ENCODE data around the gene KSR1. TPM values are rescaled to one million over a fixed set of nuclear protein-coding genes. Genes with fewer than 3 reads are reported as not detected.

Gene KSR1
- total and polyA plus RNA-seq, 2 experiments from 2014 or later: 7.8 to 53.2 TPM

GRCh38 chr17:27424941-27425340 is 31.3 kb upstream of the KSR1 start:
- Mint-ChIP-seq H3K9me3 (peaks cover 7% of the 10 kb centered on the region; the same call in 2 of the 3 replicates), H3K4me1 (no peaks in the 10 kb centered on the region), H3K27ac (no peak overlapping the region), H3K4me3 (no peak overlapping the region), H3K27me3 (ENCODE audit: insufficient read depth, low read depth, poor library complexity) (peaks cover 2% of the 10 kb centered on the region), H3K36me3 (ENCODE audit: low read depth) (no peaks in the 10 kb centered on the region)
- no peak overlapping the region for H3K4me2 ChIP-seq
- H4K20me1 ChIP-seq (replicated peaks; ENCODE audit: insufficient read depth): no peaks in the 10 kb centered on the region
- H3K27ac ChIP-seq (ENCODE audit: low read depth): no peak overlapping the region
- H3F3A ChIP-seq (replicated peaks; ENCODE audit: low read depth): no peaks in the 10 kb centered on the region
- no peak for DNase-seq (ENCODE audit: low spot score)
- no peak overlapping the region for H3K4me3 ChIP-seq
- no peak for ATAC-seq
- H3K27me3 ChIP-seq (ENCODE audit: insufficient read depth): no peaks in the 10 kb centered on the region
- H3K36me3 ChIP-seq (ENCODE audit: insufficient read depth): no peaks in the 10 kb centered on the region
- TF ChIP-seq STAT1 (IDR thresholded peaks at IDR 0.05; ENCODE audit: unreplicated experiment) (no peak), ZNF114 (CRISPR knock-in tag; IDR thresholded peaks at IDR 0.05) (no peak), CREB1 (CRISPR knock-in tag; IDR thresholded peaks at IDR 0.05; ENCODE audit: low read depth) (no peak), EZH2phosphoT487 (IDR thresholded peaks at IDR 0.05; ENCODE audit: unreplicated experiment) (no peak), EZH2 (IDR thresholded peaks at IDR 0.05; ENCODE audit: low read depth, unreplicated experiment) (no peak), ETS1 (IDR thresholded peaks at IDR 0.05) (no peak), ZNF462 (CRISPR knock-in tag; IDR thresholded peaks at IDR 0.05) (no peak), ZNF331 (CRISPR knock-in tag; IDR thresholded peaks at IDR 0.05; ENCODE audit: low read depth) (no peak), REST (IDR thresholded peaks at IDR 0.05; ENCODE audit: unreplicated experiment) (no peak), POLR2AphosphoS5 (IDR thresholded peaks at IDR 0.05; ENCODE audit: low read depth) (no peak), JUNB (IDR thresholded peaks at IDR 0.05; ENCODE audit: unreplicated experiment) (no peak), CTCF (conservative IDR thresholded peaks at IDR 0.05; ENCODE audit: low read depth in 2 of 2) (no peak), NANOG (IDR thresholded peaks at IDR 0.05; ENCODE audit: borderline replicate concordance) (no peak)
- no peaks in the 10 kb centered on the region for H3K79me2 ChIP-seq (replicated peaks; ENCODE audit: insufficient read depth)
- no peaks in the 10 kb centered on the region for H3K9me2 ChIP-seq (ENCODE audit: insufficient read depth)
- no peaks in the 10 kb centered on the region for H3K4me1 ChIP-seq (ENCODE audit: insufficient read depth)
- no peak overlapping the region for H2AFZ ChIP-seq
